Measurements from ENCODE around the gene DDX24. TPM values are rescaled to one million over a fixed set of nuclear protein-coding genes. Genes with fewer than 3 reads are reported as not detected.

The DDX24 gene
- total and polyA plus RNA-seq, 11 donors = 113 to 268 (median 204) TPM

- peaks cover 0 to 12% (median 0%) of the 10 kb centered on the region in 9 donors for H3K36me3 ChIP-seq
- peaks cover 0 to 5% (median 0%) of the 10 kb centered on the region in 12 donors for H3K9me3 ChIP-seq
- DNase-seq (no peak), ATAC-seq (no peak)
- no peak for TF ChIP-seq POLR2A (IDR thresholded peaks at IDR 0.05)
- TF ChIP-seq CTCF (IDR thresholded peaks at IDR 0.05) = no peak
- no peaks in the 10 kb centered on the region for H3K27me3 ChIP-seq
- H3K4me3 ChIP-seq = no peak overlapping the region
- peaks cover 0 to 18% (median 8%) of the 10 kb centered on the region in 12 donors for H3K4me1 ChIP-seq
- intact Hi-C loops (cut with DNase I) = loop anchor here in 1 of 10 donors (5.0 kb wide), 1 partner anchor 44 kb away; the partner anchor contains the start of genes DDX24 and IFI27L1
- H3K27ac ChIP-seq = no peak overlapping the region
- 85 to 91% (median 86%) methylated on average over 5 to 6 of the region's 6 CpGs for WGBS, 4 donors
Observed at GRCh38 chr14:94125659-94126418, 44.8 kb upstream of the DDX24 start.

- DNase-seq (no peak), ATAC-seq (no peak)
- H3K27me3 ChIP-seq = no peaks in the 10 kb centered on the region
- H3K4me1 ChIP-seq = peaks cover 0 to 10% (median under 1%) of the 10 kb centered on the region in 12 donors
- no peak overlapping the region for H3K27ac ChIP-seq
- peaks cover 0 to 14% (median 0%) of the 10 kb centered on the region in 12 donors for H3K9me3 ChIP-seq
- peaks cover 0 to 12% (median 0%) of the 10 kb centered on the region in 9 donors for H3K36me3 ChIP-seq
- no peak overlapping the region for H3K4me3 ChIP-seq
- TF ChIP-seq CTCF (IDR thresholded peaks at IDR 0.05) (no peak), POLR2A (IDR thresholded peaks at IDR 0.05) (no peak)
- intact Hi-C loops (cut with DNase I) = loop anchor here in 1 of 10 donors (5.0 kb wide), 1 partner anchor 42 kb away; the partner anchor contains the start of genes DDX24 and IFI27L1
- 88 to 94% (median 91%) methylated on average over 9 of the region's 9 CpGs for WGBS, 4 donors
Observed at GRCh38 chr14:94124582-94125377, 43.8 kb upstream of the DDX24 start.

GRCh38 chr14:94123868-94124267, 42.9 kb upstream of the DDX24 start:
- Histone ChIP-seq H3K36me3 (peaks cover 0 to 12% (median 0%) of the 10 kb centered on the region in 9 donors), H3K9me3 (peaks cover 0 to 23% (median 3%) of the 10 kb centered on the region in 12 donors), H3K4me1 (peaks cover 0 to 7% (median 0%) of the 10 kb centered on the region in 12 donors), H3K27ac (no peak overlapping the region), H3K4me3 (no peak overlapping the region), H3K27me3 (no peaks in the 10 kb centered on the region)
- 91 to 100% (median 94%) methylated on average over 1 of the region's 1 CpG for WGBS, 4 donors
- DNase-seq (peak in 1 of 5 donors; percentile 1), ATAC-seq (no peak)
- intact Hi-C loops (cut with DNase I) = no loop called here
- TF ChIP-seq POLR2A (IDR thresholded peaks at IDR 0.05) (no peak), CTCF (IDR thresholded peaks at IDR 0.05) (no peak)

- 92 to 94% (median 93%) methylated on average over 9 of the region's 9 CpGs for WGBS, 4 donors
- H3K27me3 ChIP-seq = no peaks in the 10 kb centered on the region
- no peak overlapping the region for H3K27ac ChIP-seq
- peaks cover 0 to 12% (median 0%) of the 10 kb centered on the region in 9 donors for H3K36me3 ChIP-seq
- peaks cover 0 to 1% (median 0%) of the 10 kb centered on the region in 12 donors for H3K4me1 ChIP-seq
- DNase-seq = peak in 1 of 5 donors; percentile 2
- no peak for TF ChIP-seq CTCF (IDR thresholded peaks at IDR 0.05)
- no peak for TF ChIP-seq POLR2A (IDR thresholded peaks at IDR 0.05)
- ATAC-seq = no peak
- H3K9me3 ChIP-seq = peaks cover 0 to 24% (median 3%) of the 10 kb centered on the region in 12 donors
- intact Hi-C loops (cut with DNase I) = no loop called here
- H3K4me3 ChIP-seq = no peak overlapping the region
Observed at GRCh38 chr14:94123296-94123695, 42.3 kb upstream of the DDX24 start.

Data from heart left ventricle (tissue), 16 donors.